Activated CD8-positive, alpha-beta T cell treated with anti-CD3 and anti-CD28 coated beads for 36 hours (primary cell): ENCODE measurements around the gene GNAL. TPM values are rescaled to one million over a fixed set of nuclear protein-coding genes. Genes with fewer than 3 reads are reported as not detected.

Experiments
- ATAC-seq: fragments of 200-7000 bp; cut with Tn5 transposase; one replicate; pipeline ENCODE4 v1.10.0; 2021; ENCODE audit warnings: mild to moderate bottlenecking, moderate library complexity
- CTCF ChIA-PET: fragments of 350-600 bp; sonication (Branson Sonifier 250); formaldehyde crosslinking; loops from one replicate; lab custom pipeline; 2021; ENCODE audit warnings: antibody characterized with exemption; lab: Charles Lee
- POLR2A ChIA-PET: fragments of 350-600 bp; sonication (Branson Sonifier 250); formaldehyde crosslinking; loops from one replicate; lab custom pipeline; 2021; ENCODE audit warnings: antibody characterized with exemption; lab: Charles Lee
- DNase-seq: peaks from one replicate; pipeline ENCODE4 v3.0.0-alpha.2; 2020
- H3K27ac Mint-ChIP-seq: one replicate; pipeline ENCODE4 v1.8.0; 2021; ENCODE audit warnings: mild to moderate bottlenecking, mixed read lengths
- H3K27me3 Mint-ChIP-seq: one replicate; pipeline ENCODE4 v1.8.0; 2021; ENCODE audit warnings: mixed read lengths
- H3K36me3 Mint-ChIP-seq: one replicate; pipeline ENCODE4 v1.8.0; 2021; ENCODE audit warnings: low read depth, mixed read lengths
- H3K4me1 Mint-ChIP-seq: one replicate; pipeline ENCODE4 v1.8.0; 2021; ENCODE audit warnings: low read depth, mixed read lengths
- H3K4me3 Mint-ChIP-seq: one replicate; pipeline ENCODE4 v1.8.0; 2021; ENCODE audit warnings: mild to moderate bottlenecking, moderate library complexity, mixed read lengths
- H3K9me3 Mint-ChIP-seq: one replicate; pipeline ENCODE4 v1.8.0; 2021; ENCODE audit warnings: mixed read lengths
- intact Hi-C: fragments of 100-400 bp; cut with micrococcal nuclease; formaldehyde crosslinking; loops from one replicate; pipeline ENCODE4 v1.10.0; 2022
- total RNA-seq, 2 experiments: library from RNA; stranded (reverse); gene quantifications; one replicate each; pipeline ENCODE4 v1.2.3, GENCODE V29; 2021
- TF ChIP-seq, protein P1 (sequence below): fragments of 200-600 bp; IDR thresholded peaks from one replicate; pipeline ENCODE4 v1.8.0; 2022; ENCODE audit warnings: antibody characterized with exemption, mild to moderate bottlenecking

Gene GNAL
- total RNA-seq, 2 experiments from 2014 or later: 0.11 TPM; not detected in 1

DNA sequence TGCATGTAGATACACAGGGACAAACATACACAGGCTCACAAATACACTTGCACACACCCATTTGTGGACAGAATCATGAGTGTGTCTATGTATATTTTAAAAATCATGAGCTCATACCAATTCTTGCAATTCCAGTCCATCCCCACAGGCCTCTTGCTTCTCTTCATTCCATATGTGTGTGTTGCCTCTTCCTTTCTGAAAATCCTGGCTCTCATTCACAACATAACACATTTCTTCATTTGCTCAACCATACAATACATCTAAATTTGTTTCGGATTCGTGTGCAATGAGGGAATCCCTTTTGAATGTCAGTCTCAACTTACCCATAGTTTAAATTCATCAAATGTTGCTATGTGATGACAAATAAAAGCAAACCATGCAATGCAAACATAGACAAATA is 51.4 kb downstream of the GNAL start:
- ATAC-seq (no peak), DNase-seq (no peak)
- CTCF ChIA-PET: interaction anchor here (1.2 to 2.5 kb wide), 3 partner anchors 7 to 85 kb away, joined by 5 to 10 read pairs (median 5); no protein-coding TSS in a partner anchor
- Mint-ChIP-seq H3K9me3 (no peaks in the 10 kb centered on the region), H3K36me3 (no peaks in the 10 kb centered on the region), H3K4me1 (no peaks in the 10 kb centered on the region), H3K4me3 (no peak overlapping the region), H3K27ac (no peak overlapping the region), H3K27me3 (peaks cover 10% of the 10 kb centered on the region)
- TF ChIP-seq, protein P1, sequence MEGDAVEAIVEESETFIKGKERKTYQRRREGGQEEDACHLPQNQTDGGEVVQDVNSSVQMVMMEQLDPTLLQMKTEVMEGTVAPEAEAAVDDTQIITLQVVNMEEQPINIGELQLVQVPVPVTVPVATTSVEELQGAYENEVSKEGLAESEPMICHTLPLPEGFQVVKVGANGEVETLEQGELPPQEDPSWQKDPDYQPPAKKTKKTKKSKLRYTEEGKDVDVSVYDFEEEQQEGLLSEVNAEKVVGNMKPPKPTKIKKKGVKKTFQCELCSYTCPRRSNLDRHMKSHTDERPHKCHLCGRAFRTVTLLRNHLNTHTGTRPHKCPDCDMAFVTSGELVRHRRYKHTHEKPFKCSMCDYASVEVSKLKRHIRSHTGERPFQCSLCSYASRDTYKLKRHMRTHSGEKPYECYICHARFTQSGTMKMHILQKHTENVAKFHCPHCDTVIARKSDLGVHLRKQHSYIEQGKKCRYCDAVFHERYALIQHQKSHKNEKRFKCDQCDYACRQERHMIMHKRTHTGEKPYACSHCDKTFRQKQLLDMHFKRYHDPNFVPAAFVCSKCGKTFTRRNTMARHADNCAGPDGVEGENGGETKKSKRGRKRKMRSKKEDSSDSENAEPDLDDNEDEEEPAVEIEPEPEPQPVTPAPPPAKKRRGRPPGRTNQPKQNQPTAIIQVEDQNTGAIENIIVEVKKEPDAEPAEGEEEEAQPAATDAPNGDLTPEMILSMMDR: no peak
- POLR2A ChIA-PET: no interaction called here
- intact Hi-C loops: no loop called here

DNA sequence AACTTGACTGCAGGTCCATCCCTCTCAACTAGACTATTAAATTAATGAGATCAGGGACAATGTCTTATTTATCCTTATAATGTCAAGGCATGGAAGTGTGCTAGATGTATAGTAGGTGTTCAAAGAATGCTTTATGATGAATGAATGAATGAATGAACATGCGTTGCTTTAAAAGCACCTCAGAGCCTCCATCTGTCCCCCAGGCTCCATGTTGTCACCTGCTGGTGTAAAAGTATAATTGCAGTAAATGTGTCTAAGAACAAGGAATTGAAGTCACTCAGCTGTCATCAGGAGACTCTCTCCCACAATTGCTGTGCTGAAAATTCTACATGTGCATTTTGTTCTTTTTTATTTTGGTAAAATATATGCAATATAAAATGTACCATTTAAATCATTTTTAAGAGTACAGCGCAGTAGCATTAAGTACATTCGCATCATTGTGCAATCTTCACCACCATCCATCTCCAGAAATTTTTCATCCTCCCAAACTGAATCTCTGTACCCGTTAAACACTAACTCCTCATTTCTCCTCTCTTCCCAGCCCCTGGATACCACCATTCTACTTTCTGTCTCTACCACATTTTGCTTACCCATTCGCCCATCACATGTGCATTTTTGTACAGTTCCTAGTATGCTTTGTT is 52.6 kb downstream of the GNAL start:
- no peaks in the 10 kb centered on the region for H3K36me3 Mint-ChIP-seq
- H3K4me1 Mint-ChIP-seq: no peaks in the 10 kb centered on the region
- H3K27me3 Mint-ChIP-seq: peaks cover 13% of the 10 kb centered on the region
- TF ChIP-seq, protein P1: peak; percentile 71
- no peak overlapping the region for H3K4me3 Mint-ChIP-seq
- no peak for DNase-seq
- intact Hi-C loops: no loop called here
- ChIA-PET POLR2A (no interaction called here), CTCF (interaction anchor here (1.0 to 2.5 kb wide), 3 partner anchors 9 to 86 kb away, joined by 3 to 10 read pairs (median 5); no protein-coding TSS in a partner anchor)
- H3K27ac Mint-ChIP-seq: no peak overlapping the region
- peak; percentile 51 for ATAC-seq
- H3K9me3 Mint-ChIP-seq: no peaks in the 10 kb centered on the region

DNA sequence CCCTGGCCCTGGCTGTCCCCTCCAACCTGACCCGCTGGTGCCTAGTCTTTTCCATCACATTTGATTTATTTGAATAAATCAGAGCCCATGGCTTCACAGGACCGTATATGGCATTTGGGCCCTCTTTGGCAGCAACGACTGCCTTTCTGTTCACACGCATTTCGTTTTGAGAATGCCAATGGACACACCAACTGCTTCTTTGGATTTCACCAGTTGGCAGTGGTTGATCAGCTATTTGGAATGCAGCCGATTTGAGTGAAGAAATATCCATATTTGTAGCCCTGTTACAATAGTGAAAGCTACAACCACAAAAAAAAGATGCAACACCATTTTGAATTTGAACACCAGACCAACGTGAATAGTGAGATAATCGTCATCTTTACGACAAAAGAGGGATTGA is 56.5 kb downstream of the GNAL start:
- H3K27me3 Mint-ChIP-seq: peaks cover 28% of the 10 kb centered on the region

DNA sequence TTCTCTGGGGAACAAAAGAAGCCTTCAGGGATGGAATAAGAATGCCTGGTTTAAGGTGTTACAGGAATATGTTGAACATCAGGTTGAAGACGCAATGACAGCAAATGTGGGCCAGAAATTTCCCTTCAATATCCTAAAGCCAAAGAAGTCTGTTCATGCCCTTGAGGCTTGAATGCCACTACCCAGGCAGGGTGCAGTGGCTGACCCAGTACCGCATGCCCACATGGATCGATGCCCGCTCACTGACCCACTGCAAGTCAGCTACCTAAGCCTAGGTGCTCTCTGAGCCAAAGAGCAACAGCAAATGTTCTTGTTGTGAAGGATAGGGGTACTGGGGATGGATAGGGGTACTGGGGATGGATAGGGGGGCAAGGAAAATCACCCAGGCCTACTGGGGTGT is 58.2 kb downstream of the GNAL start:
- Mint-ChIP-seq H3K4me3 (no peak overlapping the region), H3K27me3 (peaks cover 35% of the 10 kb centered on the region), H3K9me3 (no peaks in the 10 kb centered on the region), H3K27ac (no peak overlapping the region), H3K36me3 (peaks cover 3% of the 10 kb centered on the region), H3K4me1 (peaks cover 6% of the 10 kb centered on the region)
- intact Hi-C loops: no loop called here
- ChIA-PET POLR2A (no interaction called here), CTCF (interaction anchor here (2.0 kb wide), 1 partner anchor 14 kb away, joined by 10 read pairs; no protein-coding TSS in a partner anchor)
- TF ChIP-seq, protein P1: no peak
- DNase-seq (no peak), ATAC-seq (no peak)

More for the DNA sequence above, 56.5 kb downstream of the GNAL start:
- H3K27ac Mint-ChIP-seq: no peak overlapping the region
- H3K36me3 Mint-ChIP-seq: no peaks in the 10 kb centered on the region
- no peak overlapping the region for H3K4me3 Mint-ChIP-seq
- intact Hi-C loops: no loop called here
- no peak for DNase-seq
- TF ChIP-seq, protein P1: no peak
- POLR2A ChIA-PET: interaction anchor here (1.2 kb wide), 1 partner anchor 105 kb away, joined by 3 read pairs; no protein-coding TSS in a partner anchor
- ATAC-seq: no peak
- H3K9me3 Mint-ChIP-seq: no peaks in the 10 kb centered on the region
- no peaks in the 10 kb centered on the region for H3K4me1 Mint-ChIP-seq
- CTCF ChIA-PET: interaction anchor here (2.0 to 2.3 kb wide), 2 partner anchors 12 to 90 kb away, joined by 8 to 10 read pairs; no protein-coding TSS in a partner anchor

DNA sequence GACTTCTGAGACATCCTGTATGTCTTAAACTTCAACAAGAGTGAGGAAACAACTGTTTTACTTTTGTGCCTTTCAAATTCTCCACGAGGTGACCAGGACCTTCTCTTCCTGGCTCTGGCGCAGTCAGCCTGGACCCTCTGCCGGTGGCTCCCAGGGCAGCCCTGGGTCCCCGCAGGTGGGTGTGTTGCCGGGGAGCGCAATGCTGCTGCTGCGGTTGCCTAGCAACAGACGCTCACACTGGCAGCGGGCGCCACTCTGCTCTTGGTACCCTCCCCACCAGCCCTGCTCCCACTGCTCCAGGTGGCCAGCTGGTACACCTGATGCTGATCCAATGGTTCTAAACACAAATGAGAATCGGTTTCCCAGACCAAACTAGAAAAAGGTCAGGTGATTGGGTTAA is 58.7 kb downstream of the GNAL start:
- CTCF ChIA-PET: no interaction called here

More for the DNA sequence above, 58.7 kb downstream of the GNAL start:
- TF ChIP-seq, protein P1: no peak
- DNase-seq (no peak), ATAC-seq (no peak)
- intact Hi-C loops: no loop called here
- H3K27me3 Mint-ChIP-seq: peaks cover 34% of the 10 kb centered on the region
- peaks cover 3% of the 10 kb centered on the region for H3K36me3 Mint-ChIP-seq
- POLR2A ChIA-PET: no interaction called here
- no peaks in the 10 kb centered on the region for H3K9me3 Mint-ChIP-seq
- H3K4me1 Mint-ChIP-seq: peaks cover 6% of the 10 kb centered on the region
- H3K4me3 Mint-ChIP-seq: no peak overlapping the region
- no peak overlapping the region for H3K27ac Mint-ChIP-seq
